VCaP (cell line): ENCODE data around the gene LHX2.
"Not testable (repeated sequence)": the region's sequence is repeated elsewhere in the genome, so short reads cannot be mapped to it uniquely, and the experiment has no call there.

Experiments
- H3K27ac ChIP-seq: fragments of 450-650 bp; 2 replicates; pipeline ENCODE4 v1.5.1; 2017
- TF ChIP-seq, protein P1 (sequence below): fragments of 450-650 bp; conservative IDR thresholded peaks from 2 replicates; pipeline ENCODE4 v1.5.1; 2017; ENCODE audit warnings: mild to moderate bottlenecking, moderate library complexity

LHX2 gene

DNA sequence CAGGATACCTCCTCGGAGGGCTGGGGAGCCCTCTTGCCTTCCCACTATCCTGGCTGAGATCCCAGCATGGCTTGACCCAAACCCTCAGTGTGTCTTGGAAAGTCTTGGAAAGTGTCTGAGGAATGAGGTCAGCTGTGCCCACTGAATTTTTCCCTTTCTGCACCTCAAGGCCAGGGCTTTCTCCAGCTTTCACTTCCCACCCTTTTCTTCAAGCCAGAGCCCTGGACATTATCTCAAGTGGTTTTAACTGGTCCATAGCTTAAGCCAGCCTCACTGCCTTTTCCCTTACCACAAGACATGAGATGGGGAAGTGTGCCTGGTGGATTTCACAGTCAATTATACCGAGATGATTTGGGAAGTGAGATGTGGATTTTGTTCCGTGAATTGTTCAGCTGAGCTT, 35.7 kb upstream of the LHX2 start:
- TF ChIP-seq, protein P1, sequence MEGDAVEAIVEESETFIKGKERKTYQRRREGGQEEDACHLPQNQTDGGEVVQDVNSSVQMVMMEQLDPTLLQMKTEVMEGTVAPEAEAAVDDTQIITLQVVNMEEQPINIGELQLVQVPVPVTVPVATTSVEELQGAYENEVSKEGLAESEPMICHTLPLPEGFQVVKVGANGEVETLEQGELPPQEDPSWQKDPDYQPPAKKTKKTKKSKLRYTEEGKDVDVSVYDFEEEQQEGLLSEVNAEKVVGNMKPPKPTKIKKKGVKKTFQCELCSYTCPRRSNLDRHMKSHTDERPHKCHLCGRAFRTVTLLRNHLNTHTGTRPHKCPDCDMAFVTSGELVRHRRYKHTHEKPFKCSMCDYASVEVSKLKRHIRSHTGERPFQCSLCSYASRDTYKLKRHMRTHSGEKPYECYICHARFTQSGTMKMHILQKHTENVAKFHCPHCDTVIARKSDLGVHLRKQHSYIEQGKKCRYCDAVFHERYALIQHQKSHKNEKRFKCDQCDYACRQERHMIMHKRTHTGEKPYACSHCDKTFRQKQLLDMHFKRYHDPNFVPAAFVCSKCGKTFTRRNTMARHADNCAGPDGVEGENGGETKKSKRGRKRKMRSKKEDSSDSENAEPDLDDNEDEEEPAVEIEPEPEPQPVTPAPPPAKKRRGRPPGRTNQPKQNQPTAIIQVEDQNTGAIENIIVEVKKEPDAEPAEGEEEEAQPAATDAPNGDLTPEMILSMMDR: no peak
- no peak overlapping the region for H3K27ac ChIP-seq

DNA sequence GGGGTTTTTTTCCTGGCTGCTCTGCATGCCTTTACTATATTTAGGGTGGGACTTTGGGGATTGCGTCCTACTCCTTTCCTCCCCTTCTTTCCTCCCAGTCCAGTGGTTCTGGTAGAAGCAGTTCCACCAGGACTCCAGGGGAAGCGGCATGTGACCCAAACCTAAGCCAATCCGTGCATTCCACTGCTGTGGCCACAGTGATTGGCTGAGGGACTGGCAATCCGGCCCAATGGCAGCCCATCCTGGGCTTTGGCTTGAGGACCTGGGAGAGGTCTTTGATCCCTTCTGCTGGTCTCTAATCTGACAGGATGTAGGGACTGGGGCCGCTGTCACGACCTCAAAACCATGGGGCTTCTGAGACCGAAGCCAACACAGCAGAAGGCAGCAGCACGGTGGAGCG, 35.0 kb upstream of the LHX2 start:
- H3K27ac ChIP-seq: not testable (repeated sequence)

DNA sequence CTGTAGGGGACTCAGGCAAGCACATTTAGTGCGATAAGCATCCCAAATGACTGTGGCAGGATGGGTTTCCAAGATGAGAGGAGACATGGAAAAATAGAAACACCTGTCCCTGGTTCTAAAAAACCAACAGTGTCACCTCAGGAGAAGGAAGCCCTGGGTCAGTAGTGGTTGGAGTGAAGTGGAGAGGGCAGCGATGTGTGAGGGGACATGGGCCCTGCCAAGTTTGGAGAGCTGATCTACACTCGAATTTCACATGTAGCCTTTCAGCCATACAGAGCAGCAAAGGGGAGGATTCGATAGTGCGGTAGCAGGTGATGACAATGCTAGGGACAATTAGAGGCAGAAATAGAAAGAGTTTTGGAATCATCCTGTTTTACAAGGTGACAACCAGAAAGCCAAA, 32.6 kb upstream of the LHX2 start:
- no peak overlapping the region for H3K27ac ChIP-seq
- TF ChIP-seq, protein P1: no peak

DNA sequence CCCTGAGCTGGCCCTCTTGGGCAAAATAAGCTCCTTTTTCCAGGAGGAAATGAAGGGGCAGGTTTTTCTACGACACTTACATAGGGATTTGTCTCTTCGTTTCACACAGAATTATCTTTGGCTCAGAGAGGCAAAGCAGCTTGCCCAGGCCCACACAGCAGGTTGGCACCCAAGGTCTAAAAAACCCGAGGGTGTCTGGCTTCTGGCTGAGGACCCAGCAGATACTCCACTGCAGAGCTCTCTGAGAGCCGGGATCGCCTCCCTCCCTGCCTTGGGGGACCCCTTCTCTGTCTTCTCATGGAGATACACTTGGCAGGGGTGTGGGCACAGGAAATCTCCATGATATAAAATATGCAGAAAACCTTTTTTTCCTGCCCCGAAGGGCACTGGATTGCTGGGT, 29.0 kb upstream of the LHX2 start:
- TF ChIP-seq, protein P1: no peak
- H3K27ac ChIP-seq: no peak overlapping the region

DNA sequence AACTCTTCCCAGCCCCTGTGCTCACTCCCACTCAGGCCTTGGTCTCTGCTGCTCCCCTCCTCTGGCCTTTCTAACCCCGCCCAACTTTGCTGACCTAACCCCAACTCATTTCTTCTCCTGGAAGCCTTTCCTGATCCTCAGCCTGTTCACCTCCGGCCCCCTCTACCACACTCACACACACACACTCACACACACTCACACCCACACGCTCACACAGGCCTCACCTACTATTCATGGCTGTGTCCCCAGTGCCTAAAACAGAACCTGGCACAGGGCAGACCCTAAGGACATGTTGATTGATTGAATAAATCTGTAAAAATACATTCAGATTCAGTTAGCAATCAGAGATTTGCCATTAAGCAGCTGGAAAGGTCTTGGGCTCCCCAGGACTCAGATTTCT, 28.5 kb upstream of the LHX2 start:
- no peak overlapping the region for H3K27ac ChIP-seq
- TF ChIP-seq, protein P1: no peak

DNA sequence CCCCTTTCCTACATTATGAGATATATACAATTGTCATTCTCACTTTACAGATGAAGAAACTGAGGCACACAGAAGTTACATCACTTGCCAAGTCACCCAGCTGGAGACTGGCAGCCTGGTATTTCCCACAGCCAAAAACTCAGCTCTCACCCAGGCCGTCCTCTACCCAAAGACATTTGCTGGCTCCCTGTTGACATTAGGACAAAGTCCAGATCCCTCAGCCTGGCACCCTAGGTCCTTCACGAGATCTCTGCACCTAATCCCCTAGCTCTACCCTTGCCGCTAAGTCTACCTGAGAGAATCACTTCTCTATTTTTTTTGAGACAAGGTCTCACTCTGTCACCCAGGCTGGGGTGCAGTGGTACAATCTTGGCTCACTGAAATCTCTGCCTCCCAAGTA, 26.8 kb upstream of the LHX2 start:
- TF ChIP-seq, protein P1: no peak
- H3K27ac ChIP-seq: no peak overlapping the region

DNA sequence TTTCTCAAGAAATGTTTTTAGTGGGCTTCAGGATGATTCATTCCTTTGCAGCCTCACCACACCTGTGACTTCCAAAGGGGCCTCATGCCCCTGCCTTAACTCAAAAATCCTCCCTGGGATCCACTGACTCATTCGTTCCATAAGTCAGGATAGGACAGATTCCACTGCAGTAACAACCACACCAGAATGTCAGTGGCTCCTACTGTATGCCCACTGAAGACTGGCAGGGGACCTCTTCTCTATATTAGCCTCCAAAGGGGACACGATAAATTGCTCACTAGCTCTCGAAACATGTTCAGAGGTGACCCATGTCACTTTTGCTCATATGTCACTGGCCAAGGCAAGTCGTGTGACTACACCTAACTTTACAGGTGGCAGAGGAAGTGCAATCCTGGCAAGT, 25.7 kb upstream of the LHX2 start:
- TF ChIP-seq, protein P1: no peak

DNA sequence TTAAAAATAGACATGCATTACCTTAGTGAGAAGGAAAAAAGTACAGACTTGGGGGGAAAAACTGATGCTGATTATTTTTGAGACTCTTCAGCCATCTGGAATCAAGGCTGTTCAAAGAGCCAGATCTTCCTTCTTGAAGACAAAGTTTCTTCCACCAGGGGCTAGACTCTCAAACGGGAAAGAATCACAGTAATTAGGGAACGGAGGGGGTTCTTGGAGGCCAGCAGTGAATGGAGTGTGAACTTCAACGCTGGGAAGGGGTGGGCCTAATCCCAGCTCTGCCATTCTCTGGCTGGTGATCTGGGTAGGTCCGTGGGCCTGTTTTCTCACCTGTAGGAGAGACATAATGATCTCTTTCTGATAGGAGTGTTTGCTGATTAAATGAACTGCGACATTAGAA, 21.1 kb upstream of the LHX2 start:
- no peak overlapping the region for H3K27ac ChIP-seq
- TF ChIP-seq, protein P1: no peak

More for the DNA sequence above, 25.7 kb upstream of the LHX2 start:
- H3K27ac ChIP-seq: no peak overlapping the region

DNA sequence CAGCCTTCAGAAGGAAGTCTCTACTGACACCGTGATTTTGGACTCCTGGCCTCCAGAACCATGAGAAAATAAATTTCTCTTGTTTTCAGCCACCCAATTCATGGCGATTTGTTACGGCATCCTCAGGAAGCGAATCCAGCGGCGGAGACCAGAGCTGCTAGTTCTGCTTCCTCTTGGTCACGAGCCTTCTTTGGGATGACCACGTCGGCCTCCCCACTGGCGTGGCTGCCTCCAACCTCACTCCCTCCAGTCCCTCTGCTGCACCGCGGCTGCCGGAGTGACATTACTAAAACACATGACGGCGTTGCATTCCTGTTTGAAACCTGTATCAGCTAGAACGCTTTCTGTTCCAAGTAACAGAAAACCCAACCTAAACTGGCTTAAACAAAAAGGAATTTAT, 18.9 kb upstream of the LHX2 start:
- not testable (repeated sequence) for H3K27ac ChIP-seq
